Keratinocyte (primary cell): ENCODE data around the gene RRAGD. TPM values are rescaled to one million over a fixed set of nuclear protein-coding genes. Genes with fewer than 3 reads are reported as not detected.
A peak's percentile ranks its signal among the peaks of the same experiment; 100 is the strongest.

Source experiments
- DNase-seq: peaks from one replicate; pipeline ENCODE4 v3.0.0-alpha.2; 2011; ENCODE audit warnings: low read depth, missing footprints, low spot score
- FAIRE-seq: peaks from 2 replicates; lab custom pipeline; 2011; peaks lifted over from hg19 to GRCh38; lab: Jason Lieb, UNC
- H2AFZ ChIP-seq: 2 replicates; pipeline ENCODE4 v1.6.0; 2012; ENCODE audit warnings: low read length, control low read depth, inconsistent platforms; ENCODE audit not compliant: control insufficient read depth
- H3K27ac ChIP-seq: 2 replicates; pipeline ENCODE4 v1.5.1; 2011; ENCODE audit warnings: low read length; ENCODE audit not compliant: control insufficient read depth, insufficient read depth
- H3K27me3 ChIP-seq: 3 replicates; pipeline ENCODE4 v1.6.0; 2011; ENCODE audit warnings: low read length; ENCODE audit not compliant: control insufficient read depth, insufficient read depth; ENCODE audit errors: extremely low read depth
- H3K36me3 ChIP-seq, 2 experiments: 2 replicates in 1 of 2; 3 replicates in 1 of 2; pipeline ENCODE4 v1.5.1; 2011; ENCODE audit warnings: low read length in 2 of 2, mild to moderate bottlenecking in 1 of 2; ENCODE audit not compliant: control insufficient read depth in 2 of 2, insufficient read depth in 2 of 2; ENCODE audit errors: extremely low read depth in 1 of 2
- H3K4me1 ChIP-seq: 3 replicates; pipeline ENCODE4 v1.5.1; 2011; ENCODE audit warnings: low read length; ENCODE audit not compliant: control insufficient read depth, insufficient read depth; ENCODE audit errors: extremely low read depth
- H3K4me2 ChIP-seq: 3 replicates; pipeline ENCODE4 v1.6.0; 2011; ENCODE audit warnings: low read depth, low read length; ENCODE audit not compliant: control insufficient read depth, insufficient read depth; ENCODE audit errors: extremely low read depth
- H3K4me3 ChIP-seq, 3 experiments: fragments of 200-600 bp in 1 of 3; sonication (generic) in 1 of 3; 2 replicates in 2 of 3; 3 replicates in 1 of 3; pipeline ENCODE4 v1.5.1; 2011 to 2016; ENCODE audit warnings: low read length in 3 of 3, mild to moderate bottlenecking in 3 of 3, control low read depth in 2 of 3, inconsistent platforms in 1 of 3, low read depth in 1 of 3, mixed read lengths in 1 of 3, mixed run types in 1 of 3, moderate library complexity in 1 of 3; ENCODE audit not compliant: control insufficient read depth in 2 of 3, insufficient read depth in 2 of 3; ENCODE audit errors: extremely low read depth in 1 of 3
- H3K79me2 ChIP-seq: 2 replicates; pipeline ENCODE4 v1.6.0; 2012; ENCODE audit warnings: low read length; ENCODE audit not compliant: control insufficient read depth, insufficient read depth
- H3K9ac ChIP-seq: 3 replicates; pipeline ENCODE4 v1.6.0; 2011; ENCODE audit warnings: low read length; ENCODE audit not compliant: control insufficient read depth, insufficient read depth; ENCODE audit errors: extremely low read depth
- H3K9me1 ChIP-seq: 3 replicates; pipeline ENCODE4 v1.6.0; 2011; ENCODE audit warnings: low read length; ENCODE audit not compliant: control insufficient read depth, insufficient read depth; ENCODE audit errors: extremely low read depth
- H3K9me3 ChIP-seq: 2 replicates; pipeline ENCODE4 v1.5.1; 2012; ENCODE audit warnings: low read depth, low read length; ENCODE audit not compliant: control insufficient read depth
- H4K20me1 ChIP-seq: 3 replicates; pipeline ENCODE4 v1.6.0; 2011; ENCODE audit warnings: low read length; ENCODE audit not compliant: control insufficient read depth, insufficient read depth; ENCODE audit errors: extremely low read depth
- CTCF ChIP-seq, 3 experiments: IDR thresholded peaks in 1 of 3; conservative IDR thresholded peaks in 1 of 3; optimal IDR thresholded peaks in 1 of 3; 2 replicates in 2 of 3; 3 replicates in 1 of 3; pipeline versions ENCODE3 to v1.5.1; 2011; ENCODE audit warnings: low read length in 3 of 3, mild to moderate bottlenecking in 3 of 3, moderate library complexity in 2 of 3, control low read depth in 1 of 3, inconsistent platforms in 1 of 3; ENCODE audit not compliant: insufficient read depth in 2 of 3; ENCODE audit errors: extremely low read depth in 1 of 3
- EZH2 ChIP-seq: IDR thresholded peaks from one replicate; pipeline ENCODE4 v1.6.1; 2012; ENCODE audit warnings: inconsistent platforms, mild to moderate bottlenecking, low read length, moderate library complexity
- dilution Hi-C: fragments of 300-500 bp; cut with MboI; formaldehyde crosslinking; loops from one replicate; pipeline ENCODE4 v1.7.0; 2020; ENCODE audit warnings: low sequenced_read_pairs; ENCODE audit not compliant: extremely low pct_ligation_motif_present
- polyA plus RNA-seq, 5 experiments: library from polyadenylated mRNA; depleted of rRNA in 3 of 5; stranded (reverse) in 3 of 5; stranded (forward) in 1 of 5; unstranded in 1 of 5; fragments of >200 nt; gene quantifications; 1 replicate in 1 of 5; 2 replicates in 3 of 5; 3 replicates in 1 of 5; pipeline versions ENCODE4 v1.2.1 to v1.2.3, GENCODE V29; 2011 to 2012; ENCODE audit warnings: missing spikeins in 2 of 5, low read depth in 1 of 5, low replicate concordance in 1 of 5

Gene RRAGD
- polyA plus RNA-seq, 1 donor (not counting 4 experiments of a cell fraction or from before 2014, with no cell fraction given), result 0.18 TPM

GRCh38 chr6:89410788-89411144 is 1.3 kb downstream of the RRAGD start:
- Histone ChIP-seq H3K27me3 (peaks cover 66% of the 10 kb centered on the region), H3K4me2 (peak overlapping the region; percentile 66), H2AFZ (no peak overlapping the region), H4K20me1 (no peaks in the 10 kb centered on the region), H3K4me3 (no peak overlapping the region), H3K4me1 (no peaks in the 10 kb centered on the region), H3K36me3 (no peaks in the 10 kb centered on the region), H3K79me2 (no peaks in the 10 kb centered on the region), H3K27ac (no peak overlapping the region), H3K9me1 (no peaks in the 10 kb centered on the region), H3K9ac (no peak overlapping the region), H3K9me3 (no peaks in the 10 kb centered on the region)
- TF ChIP-seq CTCF (optimal IDR thresholded peaks at IDR 0.05 in 1 of 3, IDR thresholded peaks at IDR 0.05 in 1 of 3, conservative IDR thresholded peaks at IDR 0.05 in 1 of 3; ENCODE audit: extremely low read depth in 1 of 3, insufficient read depth in 2 of 3, low read length in 3 of 3) (no peak), EZH2 (no peak)
- DNase-seq (no peak), FAIRE-seq (no peak)
- dilution Hi-C loops, result no loop called here

DNA sequence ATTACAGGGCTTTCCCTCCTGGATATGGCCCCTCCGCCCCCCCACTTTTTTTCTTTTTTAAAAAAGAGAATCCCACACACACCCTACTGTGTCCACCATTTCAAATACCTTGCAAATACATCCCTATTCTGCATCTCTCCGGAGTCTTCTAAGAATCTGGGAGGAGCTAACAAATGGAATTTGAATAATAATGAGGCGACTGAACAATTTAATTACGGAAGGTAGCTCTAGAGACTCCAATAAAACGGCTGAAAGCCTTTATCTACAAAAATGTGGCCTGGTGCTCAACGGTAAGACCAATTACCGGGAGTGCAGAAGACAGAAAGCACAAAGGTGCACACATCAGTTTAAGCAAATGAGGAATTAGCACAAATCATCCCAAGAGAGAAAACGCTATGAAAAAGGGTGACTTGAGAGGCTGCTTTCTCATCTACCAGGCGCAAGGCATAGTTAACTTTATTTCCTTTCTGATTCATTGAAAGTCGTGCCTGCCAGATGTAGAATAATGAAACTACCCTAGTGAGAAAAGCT is 1.8 kb downstream of the RRAGD start:
- H4K20me1 ChIP-seq, result no peaks in the 10 kb centered on the region
- FAIRE-seq, result no peak
- H2AFZ ChIP-seq, result no peak overlapping the region
- no peak for DNase-seq
- peaks cover 66% of the 10 kb centered on the region for H3K27me3 ChIP-seq
- TF ChIP-seq EZH2 (no peak), CTCF (optimal IDR thresholded peaks at IDR 0.05 in 1 of 3, IDR thresholded peaks at IDR 0.05 in 1 of 3, conservative IDR thresholded peaks at IDR 0.05 in 1 of 3; ENCODE audit: extremely low read depth in 1 of 3, insufficient read depth in 2 of 3, low read length in 3 of 3) (no peak)
- no peaks in the 10 kb centered on the region for H3K9me3 ChIP-seq
- H3K27ac ChIP-seq, result no peak overlapping the region
- no peak overlapping the region for H3K4me2 ChIP-seq
- no peaks in the 10 kb centered on the region for H3K79me2 ChIP-seq
- H3K9me1 ChIP-seq, result no peaks in the 10 kb centered on the region
- H3K4me1 ChIP-seq, result no peaks in the 10 kb centered on the region
- H3K4me3 ChIP-seq, result no peak overlapping the region
- no peak overlapping the region for H3K9ac ChIP-seq
- H3K36me3 ChIP-seq, result no peaks in the 10 kb centered on the region
- dilution Hi-C loops, result no loop called here
